Measurements from ENCODE around the gene LPIN3. TPM values are rescaled to one million over a fixed set of nuclear protein-coding genes. Genes with fewer than 3 reads are reported as not detected.

LPIN3 gene
- total RNA-seq, 4 donors from 2014 or later: 7.6 to 19.8 (median 10.7) TPM

- Histone ChIP-seq H3K27ac (replicated peaks in 1 of 4) (no peak overlapping the region), H3K27me3 (no peaks in the 10 kb centered on the region), H3K9me3 (no peaks in the 10 kb centered on the region), H3K4me1 (peaks cover 16 to 27% (median 21%) of the 10 kb centered on the region in 4 donors), H3K36me3 (peaks cover 26 to 74% (median 70%) of the 10 kb centered on the region in 4 donors), H3K4me3 (no peak overlapping the region)
- DNase-seq (ENCODE audit: extremely low spot score): no peak
- intact Hi-C loops (cut with DNase I): loop anchor here (5.0 to 10.0 kb wide), 2 partner anchors 63 to 261 kb away; partner anchors contain the start of gene LPIN3
- TF ChIP-seq CTCF (IDR thresholded peaks at IDR 0.05): no peak
- no peak for TF ChIP-seq POLR2A (IDR thresholded peaks at IDR 0.05; ENCODE audit: low read depth)
- no peak for TF ChIP-seq POLR2AphosphoS5 (IDR thresholded peaks at IDR 0.05)
- no peak for TF ChIP-seq EP300 (IDR thresholded peaks at IDR 0.05)
- WGBS: 90% methylated on average over 2 of the region's 3 CpGs
Observed at GRCh38 chr20:41405436-41405835, 64.8 kb downstream of the LPIN3 start.

DNA sequence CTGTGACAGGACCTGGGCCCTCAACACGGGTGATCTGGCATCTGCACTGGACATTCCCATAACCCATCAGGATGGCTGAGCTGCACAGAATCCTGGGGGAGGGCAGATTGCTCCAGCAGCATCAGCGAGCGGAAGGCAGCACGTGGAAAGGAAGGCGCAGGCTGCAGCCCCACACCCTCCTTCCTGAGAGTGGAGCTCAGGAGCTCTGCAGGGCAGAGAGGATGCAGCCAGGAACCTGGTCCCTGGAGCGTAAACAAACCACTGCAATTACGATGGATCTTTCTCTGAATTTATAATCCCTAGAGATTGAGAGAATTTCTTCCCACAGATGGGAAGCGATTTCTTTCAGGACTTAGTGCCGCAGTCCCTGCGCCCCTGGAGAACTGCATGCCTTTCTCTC lies 65.7 kb downstream of the LPIN3 start:
- TF ChIP-seq CTCF (IDR thresholded peaks at IDR 0.05) (no peak), EP300 (IDR thresholded peaks at IDR 0.05) (no peak), POLR2AphosphoS5 (IDR thresholded peaks at IDR 0.05) (no peak), POLR2A (IDR thresholded peaks at IDR 0.05; ENCODE audit: low read depth) (no peak)
- DNase-seq (ENCODE audit: extremely low spot score): no peak
- 63% methylated on average over 10 of the region's 10 CpGs for WGBS
- intact Hi-C loops (cut with DNase I): loop anchor here (5.0 to 10.0 kb wide), 2 partner anchors 64 to 262 kb away; partner anchors contain the start of gene LPIN3
- Histone ChIP-seq H3K27me3 (no peaks in the 10 kb centered on the region), H3K27ac (replicated peaks in 1 of 4) (no peak overlapping the region), H3K9me3 (no peaks in the 10 kb centered on the region), H3K4me3 (no peak overlapping the region), H3K4me1 (peaks cover 20 to 33% (median 28%) of the 10 kb centered on the region in 4 donors), H3K36me3 (peaks cover 28 to 83% (median 73%) of the 10 kb centered on the region in 4 donors)

GRCh38 chr20:41406896-41407444 lies 66.3 kb downstream of the LPIN3 start:
- Histone ChIP-seq H3K9me3 (no peaks in the 10 kb centered on the region), H3K36me3 (peaks cover 28 to 87% (median 76%) of the 10 kb centered on the region in 4 donors), H3K27me3 (no peaks in the 10 kb centered on the region), H3K27ac (replicated peaks in 1 of 4) (no peak overlapping the region), H3K4me3 (no peak overlapping the region), H3K4me1 (peaks cover 26 to 39% (median 34%) of the 10 kb centered on the region in 4 donors)
- 80% methylated on average over 7 of the region's 7 CpGs for WGBS
- TF ChIP-seq EP300 (IDR thresholded peaks at IDR 0.05) (no peak), POLR2A (IDR thresholded peaks at IDR 0.05; ENCODE audit: low read depth) (no peak), POLR2AphosphoS5 (IDR thresholded peaks at IDR 0.05) (no peak), CTCF (IDR thresholded peaks at IDR 0.05) (no peak)
- intact Hi-C loops (cut with DNase I): loop anchor here (5.0 to 10.0 kb wide), 2 partner anchors 65 to 262 kb away; partner anchors contain the start of gene LPIN3
- no peak for DNase-seq (ENCODE audit: extremely low spot score)

GRCh38 chr20:41407607-41408006 lies 67.0 kb downstream of the LPIN3 start:
- intact Hi-C loops (cut with DNase I): loop anchor here (5.0 to 10.0 kb wide), 2 partner anchors 65 to 263 kb away; partner anchors contain the start of gene LPIN3
- Histone ChIP-seq H3K27ac (replicated peaks in 1 of 4) (no peak overlapping the region), H3K4me1 (peaks cover 26 to 41% (median 34%) of the 10 kb centered on the region in 4 donors), H3K27me3 (no peaks in the 10 kb centered on the region), H3K9me3 (no peaks in the 10 kb centered on the region), H3K36me3 (peaks cover 33 to 94% (median 83%) of the 10 kb centered on the region in 4 donors), H3K4me3 (no peak overlapping the region)
- no peak for DNase-seq (ENCODE audit: extremely low spot score)
- 82% methylated on average over 10 of the region's 10 CpGs for WGBS
- TF ChIP-seq CTCF (IDR thresholded peaks at IDR 0.05) (no peak), EP300 (IDR thresholded peaks at IDR 0.05) (no peak), POLR2AphosphoS5 (IDR thresholded peaks at IDR 0.05) (no peak), POLR2A (IDR thresholded peaks at IDR 0.05; ENCODE audit: low read depth) (no peak)
